ENCODE data around the gene CLSTN2.

The CLSTN2 gene

GRCh38 chr3:140153736-140154135 lies 218.8 kb downstream of the CLSTN2 start:
- no peak for DNase-seq

- DNase-seq, result no peak
Observed at GRCh38 chr3:140157161-140157560, 222.2 kb downstream of the CLSTN2 start.

DNA sequence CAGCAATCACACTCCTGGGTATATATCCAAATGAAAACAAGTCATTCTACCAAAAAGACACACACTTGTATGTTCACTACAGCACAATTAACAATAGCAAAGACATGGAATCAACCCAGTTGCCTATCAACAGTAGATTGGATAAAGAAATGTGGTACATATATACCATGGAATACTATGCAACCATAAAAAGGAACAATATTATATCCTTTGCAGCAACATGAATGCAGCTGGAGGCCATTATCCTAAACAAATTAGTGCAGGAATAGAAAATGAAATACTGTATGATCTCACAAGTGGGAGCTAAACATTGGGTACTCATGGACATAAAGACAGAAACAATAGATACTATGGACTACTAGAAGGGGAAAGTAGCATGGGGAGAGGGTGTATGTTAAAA lies 224.7 kb downstream of the CLSTN2 start:
- DNase-seq, result no peak

GRCh38 chr3:140160553-140160952 lies 225.6 kb downstream of the CLSTN2 start:
- DNase-seq, result no peak

GRCh38 chr3:140162551-140162950 lies 227.6 kb downstream of the CLSTN2 start:
- DNase-seq, result no peak

- DNase-seq, result no peak
Observed at GRCh38 chr3:140163159-140163763, 228.3 kb downstream of the CLSTN2 start.

DNA sequence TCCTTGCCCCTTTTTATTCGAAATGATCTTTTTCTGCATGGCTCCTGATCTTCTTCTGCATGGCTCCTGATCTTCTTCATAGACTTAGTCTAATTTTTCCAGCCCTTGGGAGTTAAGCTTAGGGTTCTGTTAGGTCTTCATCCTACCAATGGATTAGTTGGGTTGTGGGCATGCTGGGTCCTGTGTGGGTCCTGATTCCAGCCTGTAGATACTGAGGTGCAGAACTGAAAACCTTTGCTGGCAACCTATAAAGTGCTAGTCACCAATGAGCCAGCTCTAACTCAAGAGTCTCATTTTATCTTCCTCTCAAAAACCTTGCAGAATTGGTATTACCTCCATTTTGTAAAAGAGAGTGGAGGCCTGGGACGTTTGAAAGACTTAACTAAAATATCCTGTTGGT lies 229.2 kb downstream of the CLSTN2 start:
- no peak for DNase-seq

- no peak for DNase-seq
Observed at GRCh38 chr3:140164922-140165590, 230.1 kb downstream of the CLSTN2 start.

DNA sequence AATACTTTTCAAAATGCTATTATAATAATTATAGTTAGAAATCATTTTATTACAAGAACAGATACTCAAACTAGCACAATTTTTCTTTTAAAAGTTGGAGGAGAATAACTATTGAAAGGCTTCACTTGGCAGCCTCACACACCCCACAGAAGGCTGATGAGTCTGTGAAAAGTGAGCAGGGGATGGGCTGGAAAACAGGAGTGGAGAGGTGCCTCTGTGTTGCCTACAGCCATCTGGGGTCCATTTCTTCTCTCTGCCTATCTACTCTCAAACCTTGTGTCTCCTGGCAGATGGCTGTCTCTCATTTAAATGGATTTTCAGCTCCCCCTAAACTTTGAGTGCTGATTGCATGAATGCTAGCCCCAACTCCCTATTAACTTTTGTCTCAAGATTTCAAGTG lies 230.8 kb downstream of the CLSTN2 start:
- DNase-seq, result no peak

DNA sequence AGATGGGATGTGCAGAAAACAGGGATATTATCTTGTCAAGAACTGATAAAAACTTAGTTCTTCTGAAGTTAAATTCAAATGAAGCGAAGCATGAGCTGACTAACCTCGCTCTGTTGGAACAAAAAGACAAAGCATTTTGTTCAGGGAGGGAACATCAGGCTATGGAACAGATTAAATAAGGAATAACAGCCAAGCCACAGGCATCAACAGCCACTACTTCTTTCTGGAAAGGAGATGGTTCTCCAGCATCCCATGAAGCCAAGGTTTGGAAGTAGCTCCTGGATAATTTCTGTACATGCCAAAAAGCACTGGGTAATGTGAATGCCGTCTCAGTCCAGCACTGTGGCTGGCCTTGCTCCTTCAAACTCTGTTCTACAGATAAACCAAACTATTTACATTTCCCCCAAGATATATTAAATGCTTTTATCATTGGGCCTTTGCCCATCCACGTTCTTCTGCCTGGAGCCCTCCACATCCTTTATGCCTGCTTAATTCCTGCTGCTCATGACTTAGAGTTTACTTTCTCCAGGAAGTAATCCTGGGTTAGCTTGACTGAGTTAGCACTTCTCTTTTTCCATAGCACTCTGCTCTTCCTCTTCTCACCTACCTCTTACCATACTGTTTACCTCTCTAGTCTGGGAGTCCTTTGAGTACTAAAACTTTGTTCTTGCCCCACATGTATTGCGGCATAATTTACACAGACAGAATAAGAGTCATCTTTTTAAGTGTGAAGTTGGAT lies 232.0 kb downstream of the CLSTN2 start:
- peak; percentile 36 for DNase-seq

DNA sequence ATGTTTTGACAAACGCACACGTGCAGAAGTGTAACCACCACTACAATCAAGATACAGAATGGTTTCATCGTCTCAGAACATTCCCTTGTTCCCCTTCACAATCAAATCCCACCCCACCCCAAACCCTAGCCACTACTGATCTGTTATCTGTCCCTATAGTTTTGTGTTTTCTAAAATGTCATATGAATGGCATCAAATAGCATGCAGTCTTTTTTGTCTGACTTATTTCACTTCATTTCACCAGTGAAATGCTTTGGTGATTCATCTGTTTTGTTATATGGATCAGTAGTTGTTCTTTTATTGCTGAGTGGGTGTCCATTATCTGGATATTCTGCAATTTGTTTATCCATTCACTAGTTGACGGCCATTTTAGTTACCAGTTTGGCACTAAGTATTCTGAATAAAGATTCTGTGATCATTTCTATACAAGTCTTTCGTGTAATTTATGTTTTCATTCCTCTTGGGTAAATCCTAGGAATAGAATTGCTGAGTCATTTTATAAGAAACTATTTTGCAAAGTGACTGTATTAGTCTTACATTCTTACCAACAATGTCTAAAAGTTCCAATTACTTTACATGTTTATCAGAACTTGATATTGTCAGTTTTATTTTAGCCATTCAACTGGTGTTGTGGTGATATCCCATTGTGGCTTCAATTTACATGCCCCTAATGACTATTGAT lies 232.8 kb downstream of the CLSTN2 start:
- no peak for DNase-seq

- no peak for DNase-seq
Observed at GRCh38 chr3:140170612-140171011, 235.6 kb downstream of the CLSTN2 start.

GRCh38 chr3:140176526-140176925 lies 241.5 kb downstream of the CLSTN2 start:
- no peak for DNase-seq

GRCh38 chr3:140177943-140178342 lies 243.0 kb downstream of the CLSTN2 start:
- DNase-seq, result no peak

DNA sequence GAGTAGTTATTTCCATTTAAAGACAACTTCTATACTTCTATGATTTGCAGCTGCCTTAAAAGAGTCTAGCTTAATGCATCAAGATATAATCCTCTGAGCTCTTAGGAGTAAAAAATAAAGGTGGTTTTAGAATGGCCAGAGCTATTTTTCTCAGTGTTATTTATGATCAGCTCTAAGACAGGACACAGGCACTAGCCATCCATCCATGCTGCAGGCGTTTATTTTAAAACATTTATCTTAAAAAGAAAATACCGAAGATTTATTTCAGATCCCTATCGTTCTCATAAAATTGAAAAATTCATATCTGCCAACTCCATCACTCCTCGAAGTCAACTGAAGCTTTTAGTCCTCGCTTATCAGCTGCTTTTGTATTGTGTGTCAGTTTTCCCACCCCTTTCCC lies 243.5 kb downstream of the CLSTN2 start:
- no peak for DNase-seq

DNA sequence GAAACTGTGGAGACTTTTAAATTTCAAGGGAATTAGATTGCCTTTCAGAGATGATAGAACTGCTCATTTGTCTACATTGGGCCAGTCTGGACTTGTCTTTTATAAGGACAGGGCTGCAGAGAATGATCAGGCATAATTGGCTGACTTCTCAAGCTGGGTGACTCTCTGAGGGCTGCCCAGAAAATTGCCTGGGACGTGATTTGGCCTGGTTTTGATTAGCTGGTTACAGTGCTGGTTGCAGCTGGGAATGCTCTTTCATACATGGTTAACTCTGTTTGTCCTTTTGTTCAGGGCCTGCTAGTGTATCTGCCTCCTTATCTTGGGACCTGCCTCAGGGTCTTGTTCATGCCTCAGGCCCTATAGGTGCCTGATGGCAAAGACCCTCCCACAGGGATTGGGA lies 245.6 kb downstream of the CLSTN2 start:
- no peak for DNase-seq

DNA sequence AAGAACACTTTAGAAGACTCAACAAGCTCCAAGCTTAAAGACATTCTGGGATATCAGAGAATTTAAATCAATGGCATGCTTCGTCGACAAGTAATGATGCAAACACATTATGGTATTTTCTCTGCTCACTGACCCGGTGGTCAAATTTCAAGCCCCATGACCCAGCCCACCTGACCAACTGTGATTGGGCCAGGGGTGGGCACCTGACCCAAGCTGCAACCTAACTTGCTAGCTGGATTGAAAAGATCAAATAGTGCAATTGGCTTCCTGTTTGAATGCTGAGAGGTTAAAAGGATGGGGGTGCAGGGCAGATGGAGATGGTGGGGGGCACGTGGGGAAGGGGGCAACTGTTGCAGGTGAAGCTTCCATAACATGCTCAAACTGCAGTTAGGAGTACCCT lies 250.4 kb downstream of the CLSTN2 start:
- no peak for DNase-seq

DNA sequence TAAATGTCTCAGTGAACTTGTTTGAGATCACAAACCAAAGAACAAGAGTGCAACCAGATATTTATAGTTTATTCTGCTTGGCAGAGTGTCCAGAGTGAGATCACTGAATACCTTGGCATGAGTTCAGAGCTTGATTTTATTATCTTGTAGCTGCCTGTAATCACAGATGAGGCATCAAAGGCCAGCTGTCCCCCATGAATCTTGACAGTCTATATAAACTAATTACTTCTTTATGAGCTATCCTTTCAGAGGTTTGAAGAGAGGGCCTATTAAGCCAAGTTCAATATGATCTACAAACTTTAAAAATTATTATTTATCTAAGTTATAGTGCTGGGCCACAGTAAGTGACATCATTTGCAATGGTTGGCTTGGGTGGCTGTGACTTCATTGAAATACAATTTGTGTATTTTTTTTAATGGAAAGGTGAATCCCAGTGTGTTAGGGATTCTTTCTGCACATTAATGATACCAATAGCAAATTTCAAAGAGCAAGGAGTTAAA lies 251.5 kb downstream of the CLSTN2 start:
- no peak for DNase-seq

DNA sequence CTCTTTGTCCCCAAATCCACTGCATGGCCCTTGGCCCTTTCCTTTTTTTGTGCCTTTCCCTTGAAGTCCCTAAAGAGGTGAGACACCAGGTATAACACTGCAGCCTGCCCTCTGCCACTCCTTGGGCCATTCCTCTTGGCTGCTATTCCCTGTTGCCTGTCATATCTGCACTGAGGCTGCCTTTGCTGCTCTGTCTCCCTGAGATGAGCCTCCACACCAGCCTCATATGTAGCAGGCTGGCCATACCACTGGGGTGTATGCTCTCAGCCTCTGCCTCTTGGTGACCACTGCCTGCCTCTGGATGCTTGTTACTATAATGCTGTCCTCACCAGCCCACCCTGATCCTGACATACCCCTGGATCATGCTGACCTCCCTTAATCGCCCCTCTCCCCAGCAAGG lies 252.0 kb downstream of the CLSTN2 start:
- no peak for DNase-seq

DNA sequence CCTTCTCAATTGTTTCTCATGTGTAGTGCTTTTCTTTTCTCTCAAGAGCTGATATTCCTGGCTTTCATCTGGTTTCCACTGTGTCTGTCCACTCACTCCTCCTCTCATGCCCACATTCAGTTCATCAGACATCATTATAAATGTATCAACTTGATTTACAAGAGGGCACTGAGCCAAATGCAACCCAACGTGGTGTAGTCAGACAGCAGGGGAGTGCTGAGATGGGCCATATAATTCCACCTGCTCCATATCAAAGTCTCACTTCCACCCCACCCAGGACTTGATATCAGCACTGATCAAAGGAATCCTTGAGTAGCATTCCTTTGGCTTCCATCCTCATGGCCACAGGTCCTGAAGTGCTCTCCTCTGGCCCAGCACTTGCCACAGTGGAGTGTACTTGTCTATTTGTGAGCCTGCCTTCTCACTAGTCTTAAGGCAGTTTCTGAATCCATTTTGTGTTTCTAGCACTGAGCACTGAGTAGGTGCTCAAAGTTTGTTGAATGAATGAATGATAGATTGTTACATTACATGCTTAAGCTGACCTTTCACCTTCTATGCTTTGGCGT lies 252.8 kb downstream of the CLSTN2 start:
- no peak for DNase-seq

DNA sequence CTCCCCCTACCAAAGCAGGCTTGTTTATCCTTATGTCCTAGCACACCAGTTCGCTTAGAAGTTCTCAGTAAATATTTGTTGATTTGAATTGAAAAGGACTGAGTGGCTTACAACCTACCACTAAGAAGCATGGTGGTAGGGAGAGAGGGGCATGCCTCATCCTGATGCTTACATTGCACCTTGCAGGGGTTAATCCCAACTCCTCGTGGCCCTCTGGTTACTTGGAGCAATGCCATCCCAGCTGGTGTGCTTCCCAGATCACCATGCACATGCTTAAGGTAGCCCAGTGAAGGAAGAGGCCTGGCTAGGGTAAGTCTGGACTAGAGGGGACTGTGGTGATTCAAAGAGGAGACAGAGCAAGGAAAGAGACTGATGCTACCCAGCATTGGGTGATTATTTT lies 253.3 kb downstream of the CLSTN2 start:
- DNase-seq, result no peak

DNA sequence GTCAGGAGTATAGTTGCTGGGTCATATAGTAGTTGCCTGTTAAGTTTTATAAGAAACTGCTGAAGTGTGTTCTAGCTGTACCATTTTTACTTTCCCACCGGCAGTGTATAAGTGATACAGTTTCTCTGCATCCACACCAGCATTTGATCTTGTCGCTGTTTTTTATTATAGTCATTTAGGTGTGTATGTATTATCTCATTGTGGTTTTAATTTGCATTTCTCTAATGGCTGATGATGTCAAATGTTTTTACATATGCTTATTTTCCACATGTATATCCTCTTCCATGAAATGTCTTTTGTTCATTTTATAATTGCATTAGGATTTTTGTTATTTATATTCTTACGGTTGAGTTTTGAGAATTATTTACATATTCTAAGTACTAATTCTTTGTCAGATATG lies 254.3 kb downstream of the CLSTN2 start:
- DNase-seq, result no peak

DNA sequence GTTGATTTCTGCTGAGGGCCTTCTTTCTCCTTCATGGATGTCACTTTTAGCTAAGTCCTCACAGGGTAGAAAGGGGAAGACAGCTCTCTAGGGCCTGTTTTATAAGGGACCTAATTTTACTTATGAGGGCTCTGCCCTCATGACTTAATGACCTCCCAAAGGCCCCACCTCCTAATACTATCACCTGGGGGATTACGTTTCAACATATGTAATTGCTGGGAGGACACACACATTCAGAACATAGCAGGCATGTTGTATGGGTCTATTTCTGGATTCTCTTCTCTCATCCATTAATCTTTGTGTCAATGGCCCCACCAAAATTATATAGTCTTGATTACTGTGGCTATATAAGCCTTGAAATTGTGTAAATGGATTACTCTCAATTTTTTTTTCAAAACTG lies 255.0 kb downstream of the CLSTN2 start:
- DNase-seq, result no peak
